Measurements from ENCODE around the gene TMCO2.

TMCO2 gene

DNA sequence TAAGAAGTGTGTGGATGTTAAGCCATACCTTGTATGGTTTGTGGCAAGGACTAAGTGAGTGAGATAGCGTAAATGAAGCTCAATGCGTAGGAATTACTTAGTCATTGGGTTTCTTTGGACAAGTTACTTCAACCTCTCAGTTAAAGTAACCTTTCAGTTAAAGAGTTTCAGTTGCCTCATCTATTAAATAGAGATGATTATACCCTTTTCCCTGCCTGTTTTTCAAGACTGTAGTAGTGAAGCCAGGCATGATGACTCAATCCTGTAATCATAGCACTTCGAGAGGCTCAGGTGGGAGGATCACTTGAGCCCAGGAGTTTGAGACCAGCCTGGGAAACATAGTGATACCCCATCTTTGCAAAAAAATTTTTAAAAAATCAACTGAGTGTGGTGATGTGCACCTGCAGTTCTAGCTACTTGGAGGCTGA lies 16.6 kb downstream of the TMCO2 start:
- no peak for TF ChIP-seq MYC (IDR thresholded peaks at IDR 0.05; ENCODE audit: low read depth, low read length)
- TF ChIP-seq, protein P1, sequence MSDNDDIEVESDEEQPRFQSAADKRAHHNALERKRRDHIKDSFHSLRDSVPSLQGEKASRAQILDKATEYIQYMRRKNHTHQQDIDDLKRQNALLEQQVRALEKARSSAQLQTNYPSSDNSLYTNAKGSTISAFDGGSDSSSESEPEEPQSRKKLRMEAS (IDR thresholded peaks at IDR 0.05; ENCODE audit: low read depth, low read length) = no peak
- TF ChIP-seq, protein P2, sequence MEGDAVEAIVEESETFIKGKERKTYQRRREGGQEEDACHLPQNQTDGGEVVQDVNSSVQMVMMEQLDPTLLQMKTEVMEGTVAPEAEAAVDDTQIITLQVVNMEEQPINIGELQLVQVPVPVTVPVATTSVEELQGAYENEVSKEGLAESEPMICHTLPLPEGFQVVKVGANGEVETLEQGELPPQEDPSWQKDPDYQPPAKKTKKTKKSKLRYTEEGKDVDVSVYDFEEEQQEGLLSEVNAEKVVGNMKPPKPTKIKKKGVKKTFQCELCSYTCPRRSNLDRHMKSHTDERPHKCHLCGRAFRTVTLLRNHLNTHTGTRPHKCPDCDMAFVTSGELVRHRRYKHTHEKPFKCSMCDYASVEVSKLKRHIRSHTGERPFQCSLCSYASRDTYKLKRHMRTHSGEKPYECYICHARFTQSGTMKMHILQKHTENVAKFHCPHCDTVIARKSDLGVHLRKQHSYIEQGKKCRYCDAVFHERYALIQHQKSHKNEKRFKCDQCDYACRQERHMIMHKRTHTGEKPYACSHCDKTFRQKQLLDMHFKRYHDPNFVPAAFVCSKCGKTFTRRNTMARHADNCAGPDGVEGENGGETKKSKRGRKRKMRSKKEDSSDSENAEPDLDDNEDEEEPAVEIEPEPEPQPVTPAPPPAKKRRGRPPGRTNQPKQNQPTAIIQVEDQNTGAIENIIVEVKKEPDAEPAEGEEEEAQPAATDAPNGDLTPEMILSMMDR (IDR thresholded peaks at IDR 0.05; ENCODE audit: low read depth, low read length) = no peak
- TF ChIP-seq POLR2A (IDR thresholded peaks at IDR 0.05; ENCODE audit: extremely low read depth, insufficient read length) = no peak
- H3K4me3 ChIP-seq (ENCODE audit: low read depth, low read length) = no peak overlapping the region
- no peak for DNase-seq (ENCODE audit: low read depth)

DNA sequence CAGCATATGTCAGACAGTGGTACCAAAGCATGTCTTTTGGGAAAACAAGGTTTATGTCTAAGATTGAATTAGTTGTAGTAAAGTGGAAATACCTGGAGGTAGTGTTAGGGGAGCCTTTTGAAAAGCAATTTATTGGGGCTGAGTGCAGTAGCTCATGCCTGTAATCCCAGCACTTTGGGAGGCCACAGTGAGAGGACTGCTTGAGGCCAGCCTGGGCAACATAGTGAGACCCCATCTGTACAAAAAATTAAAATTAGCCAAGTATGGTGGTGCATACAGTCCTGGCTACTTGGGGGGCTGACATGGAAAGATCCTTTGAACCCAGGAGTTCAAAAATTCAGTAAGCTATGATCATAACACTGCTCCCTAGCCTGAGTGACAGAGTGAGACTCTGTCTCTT lies 17.6 kb downstream of the TMCO2 start:
- no peak for DNase-seq (ENCODE audit: low read depth)
- no peak overlapping the region for H3K4me3 ChIP-seq (ENCODE audit: low read depth, low read length)
- TF ChIP-seq, protein P2 (IDR thresholded peaks at IDR 0.05; ENCODE audit: low read depth, low read length) = no peak
- TF ChIP-seq POLR2A (IDR thresholded peaks at IDR 0.05; ENCODE audit: extremely low read depth, insufficient read length) (no peak), MYC (IDR thresholded peaks at IDR 0.05; ENCODE audit: low read depth, low read length) (no peak)
- TF ChIP-seq, protein P1 (IDR thresholded peaks at IDR 0.05; ENCODE audit: low read depth, low read length) = no peak

DNA sequence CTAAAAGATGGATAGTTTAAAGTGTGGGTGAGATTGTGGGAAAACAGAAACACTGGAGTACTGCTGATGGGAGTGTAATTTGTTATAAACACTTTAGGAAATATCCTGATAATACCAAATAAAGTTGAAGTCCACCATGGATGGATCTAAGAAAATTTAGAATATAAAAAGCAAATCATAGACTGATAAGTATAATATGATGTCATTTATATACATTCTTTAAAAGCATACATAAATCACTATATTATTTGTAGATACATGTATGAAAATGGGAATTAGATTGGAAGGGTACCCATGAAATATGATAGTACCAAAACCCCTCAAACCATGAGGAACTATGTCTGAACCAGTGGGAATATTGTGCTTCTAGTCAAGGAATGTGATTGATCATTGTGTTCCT lies 18.2 kb downstream of the TMCO2 start:
- H3K4me3 ChIP-seq (ENCODE audit: low read depth, low read length) = no peak overlapping the region

DNA sequence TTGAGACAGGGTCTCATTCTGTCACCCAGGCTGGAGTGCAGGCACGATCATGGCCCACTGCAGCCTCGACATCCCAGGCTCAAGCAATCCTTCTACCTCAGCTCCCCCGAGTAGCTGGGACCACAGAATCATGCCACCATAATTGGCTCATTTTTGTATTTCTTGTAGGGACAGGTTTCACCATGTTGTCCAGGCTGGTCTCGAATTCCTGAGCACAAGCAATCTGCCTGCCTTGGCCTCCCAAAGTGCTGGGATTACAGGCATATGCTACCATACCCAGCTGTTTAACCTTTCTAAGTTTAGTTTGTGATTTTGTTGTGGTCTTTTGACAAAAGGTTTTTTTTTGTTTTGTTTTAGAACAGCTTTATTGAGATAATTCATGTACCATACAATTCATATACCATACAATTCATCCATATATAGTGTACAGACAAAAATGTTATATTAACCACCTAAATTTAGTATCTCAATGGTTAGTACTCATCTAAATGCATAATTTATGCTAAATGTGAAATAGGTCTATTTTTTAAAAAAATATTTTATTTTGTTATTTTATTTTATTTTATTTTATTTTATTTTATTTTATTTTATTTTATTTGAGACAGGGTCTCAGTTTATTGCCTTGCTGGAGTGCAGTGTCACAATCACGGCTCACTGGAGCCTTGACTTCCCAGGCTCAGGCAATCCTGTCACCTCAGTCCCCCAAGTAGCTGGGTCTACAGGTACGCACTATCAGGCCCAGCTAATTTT lies 19.2 kb downstream of the TMCO2 start:
- DNase-seq (ENCODE audit: low read depth) = no peak
- TF ChIP-seq POLR2A (IDR thresholded peaks at IDR 0.05; ENCODE audit: extremely low read depth, insufficient read length) = no peak
- TF ChIP-seq, protein P1 (IDR thresholded peaks at IDR 0.05; ENCODE audit: low read depth, low read length) = no peak
- TF ChIP-seq MYC (IDR thresholded peaks at IDR 0.05; ENCODE audit: low read depth, low read length) = no peak
- TF ChIP-seq, protein P2 (IDR thresholded peaks at IDR 0.05; ENCODE audit: low read depth, low read length) = no peak
- H3K4me3 ChIP-seq (ENCODE audit: low read depth, low read length) = no peak overlapping the region

More for the DNA sequence above, 18.2 kb downstream of the TMCO2 start:
- TF ChIP-seq, protein P2 (IDR thresholded peaks at IDR 0.05; ENCODE audit: low read depth, low read length) = no peak
- no peak for TF ChIP-seq MYC (IDR thresholded peaks at IDR 0.05; ENCODE audit: low read depth, low read length)
- TF ChIP-seq, protein P1 (IDR thresholded peaks at IDR 0.05; ENCODE audit: low read depth, low read length) = no peak
- no peak for TF ChIP-seq POLR2A (IDR thresholded peaks at IDR 0.05; ENCODE audit: extremely low read depth, insufficient read length)
- DNase-seq (ENCODE audit: low read depth) = no peak

DNA sequence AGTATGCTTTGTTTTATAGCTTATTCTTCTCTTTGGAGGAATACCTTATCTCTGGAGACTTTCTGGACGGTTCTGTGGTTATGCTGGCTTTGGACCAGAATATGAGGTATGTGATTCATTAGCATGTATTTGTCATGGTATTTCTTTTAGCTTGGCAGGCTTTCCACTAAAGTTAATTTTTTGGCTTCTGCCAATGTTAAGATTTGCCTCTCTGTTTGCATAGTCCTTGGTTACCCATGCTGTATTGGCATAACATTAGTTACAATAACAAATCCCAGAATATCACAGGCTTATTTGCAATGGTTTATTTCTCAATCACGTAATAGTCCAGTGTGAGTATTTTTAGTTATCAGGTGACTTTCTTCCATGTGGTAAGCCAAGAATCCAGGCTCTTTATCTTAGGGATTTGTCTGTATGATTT lies 20.0 kb downstream of the TMCO2 start:
- H3K4me3 ChIP-seq (ENCODE audit: low read depth, low read length) = no peak overlapping the region
- no peak for TF ChIP-seq MYC (IDR thresholded peaks at IDR 0.05; ENCODE audit: low read depth, low read length)
- TF ChIP-seq, protein P2 (IDR thresholded peaks at IDR 0.05; ENCODE audit: low read depth, low read length) = no peak
- TF ChIP-seq, protein P1 (IDR thresholded peaks at IDR 0.05; ENCODE audit: low read depth, low read length) = no peak
- TF ChIP-seq POLR2A (IDR thresholded peaks at IDR 0.05; ENCODE audit: extremely low read depth, insufficient read length) = no peak
- no peak for DNase-seq (ENCODE audit: low read depth)
